Superior temporal gyrus (tissue), 1 donor: ENCODE data around the gene KRT6C.
A peak's percentile ranks its signal among the peaks of the same experiment; 100 is the strongest.
"Not testable (repeated sequence)": the region's sequence is repeated elsewhere in the genome, so short reads cannot be mapped to it uniquely, and the experiment has no call there.

ENCODE experiments used
- DNase-seq: peaks from one replicate; pipeline ENCODE4 v3.0.0-alpha.2; 2016; ENCODE audit errors: extremely low spot score

KRT6C gene

DNA sequence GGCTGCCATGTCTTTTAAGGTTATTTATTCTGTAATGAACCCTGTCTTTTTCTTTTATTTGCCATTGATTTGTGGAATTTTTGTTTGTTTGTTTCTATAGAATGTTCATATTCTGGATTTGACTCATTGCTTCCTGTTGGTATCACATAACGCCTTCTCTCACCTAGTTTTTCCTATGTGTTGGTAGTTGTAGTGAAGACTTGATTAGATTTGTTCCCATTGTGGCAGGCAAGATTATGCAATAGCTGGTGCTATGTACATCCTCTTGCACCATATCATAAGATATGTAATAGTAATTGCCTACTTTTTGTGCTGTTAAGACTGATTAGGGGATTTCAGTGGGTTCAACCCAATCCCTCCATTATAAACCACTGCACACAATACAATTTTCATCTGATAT lies 17.8 kb downstream of the KRT6C start:
- DNase-seq: no peak

DNA sequence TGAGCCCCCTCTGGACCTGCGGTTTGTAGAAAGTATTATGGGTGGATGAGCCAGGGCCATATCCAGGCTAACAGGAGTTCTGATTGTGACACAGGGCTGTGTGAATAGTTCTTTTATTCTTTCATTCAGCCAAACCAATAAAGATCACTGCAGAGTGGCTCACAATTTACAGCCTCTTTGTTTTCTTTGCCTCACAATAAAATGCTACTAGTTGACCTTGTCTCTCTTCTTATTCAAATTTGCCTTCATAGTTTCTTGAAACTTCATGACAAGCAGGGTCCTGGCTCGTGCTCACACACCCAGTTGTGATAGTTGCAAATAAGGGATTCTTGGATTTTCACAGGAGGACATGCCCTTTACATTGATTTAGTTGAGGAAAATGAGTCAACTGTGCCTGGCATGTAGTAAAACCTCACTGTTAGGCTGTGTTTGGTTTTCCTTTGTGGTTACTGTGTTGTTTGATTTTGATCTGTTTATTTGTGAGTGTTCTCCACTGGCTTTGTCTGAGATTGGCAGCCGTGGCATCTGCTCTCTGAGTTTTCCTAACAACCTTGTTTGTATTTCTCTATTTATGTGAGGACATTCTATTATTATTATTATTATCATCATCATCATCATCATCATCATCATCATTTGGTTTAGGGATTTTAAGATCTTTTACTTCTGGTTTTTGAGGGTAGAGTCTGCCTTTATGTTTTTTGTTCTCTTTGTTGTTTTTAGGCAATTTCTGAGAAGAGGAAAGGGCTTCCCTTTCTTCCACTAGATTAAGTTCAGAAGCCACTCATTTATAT lies 19.0 kb downstream of the KRT6C start:
- peak; percentile 56 for DNase-seq

DNA sequence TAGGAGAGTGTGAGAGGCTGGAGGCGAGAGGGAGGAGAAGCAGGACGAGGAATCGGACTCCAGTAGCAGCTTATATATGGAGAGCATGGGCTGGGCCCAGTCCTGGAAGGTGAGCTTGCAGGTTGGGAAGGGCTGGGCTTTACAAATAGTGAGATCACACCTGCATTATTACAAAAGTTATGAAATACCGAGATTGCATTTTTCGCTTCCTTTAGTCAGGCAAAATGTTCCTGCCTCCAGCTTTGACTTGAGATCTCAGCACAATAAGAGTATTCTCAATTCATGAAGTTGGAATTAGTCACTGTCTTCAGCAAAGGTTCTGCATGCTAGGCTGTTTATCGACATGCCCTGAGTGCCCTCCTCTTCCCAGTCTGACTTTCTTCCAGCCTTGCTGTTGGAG lies 21.5 kb downstream of the KRT6C start, which contains the start of gene KRT6B:
TSS of gene KRT6B (minus strand) at position 46 of the 400 bp plus-strand sequence. CDS start 68 bp downstream, outside the sequence.
- DNase-seq: no peak

DNA sequence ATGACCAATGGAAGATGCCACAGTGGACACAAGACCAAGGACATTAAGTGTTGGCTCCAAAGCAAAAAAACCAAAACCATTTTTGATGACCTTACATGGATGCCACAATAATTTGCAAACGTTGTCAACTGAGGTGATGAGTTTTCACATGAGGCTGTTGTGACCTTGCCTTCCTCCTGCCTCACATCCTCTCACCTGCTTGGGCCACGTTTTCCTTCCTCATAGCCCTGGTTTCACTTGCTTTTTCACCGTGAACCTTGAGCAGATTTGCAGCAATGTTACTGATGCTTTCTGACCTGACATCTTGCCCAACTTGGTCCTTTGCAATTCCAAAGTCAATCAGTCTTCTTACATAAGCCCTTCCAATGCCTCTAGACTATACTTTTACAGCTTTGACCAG lies 25.4 kb downstream of the KRT6C start:
- no peak for DNase-seq

DNA sequence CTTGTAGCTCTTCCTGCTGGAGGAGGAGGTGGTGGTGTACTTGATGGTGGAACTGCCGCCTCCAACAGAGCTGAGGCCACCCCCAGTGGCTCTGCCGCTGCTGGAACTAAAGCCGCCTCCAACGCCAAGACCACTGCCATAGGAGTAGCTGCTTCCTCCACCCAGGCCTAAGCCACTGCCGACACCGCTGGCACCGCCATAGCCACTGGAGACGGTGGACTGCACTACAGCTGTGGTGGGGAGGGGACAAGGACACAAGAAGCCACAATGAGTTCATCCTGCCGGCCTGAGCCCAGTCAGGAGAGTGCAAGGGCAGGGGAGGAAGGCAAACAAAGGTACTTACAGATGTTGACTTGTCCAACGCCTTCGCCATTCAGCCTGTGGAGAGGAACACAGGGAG lies 26.4 kb downstream of the KRT6C start:
- DNase-seq: not testable (repeated sequence)

DNA sequence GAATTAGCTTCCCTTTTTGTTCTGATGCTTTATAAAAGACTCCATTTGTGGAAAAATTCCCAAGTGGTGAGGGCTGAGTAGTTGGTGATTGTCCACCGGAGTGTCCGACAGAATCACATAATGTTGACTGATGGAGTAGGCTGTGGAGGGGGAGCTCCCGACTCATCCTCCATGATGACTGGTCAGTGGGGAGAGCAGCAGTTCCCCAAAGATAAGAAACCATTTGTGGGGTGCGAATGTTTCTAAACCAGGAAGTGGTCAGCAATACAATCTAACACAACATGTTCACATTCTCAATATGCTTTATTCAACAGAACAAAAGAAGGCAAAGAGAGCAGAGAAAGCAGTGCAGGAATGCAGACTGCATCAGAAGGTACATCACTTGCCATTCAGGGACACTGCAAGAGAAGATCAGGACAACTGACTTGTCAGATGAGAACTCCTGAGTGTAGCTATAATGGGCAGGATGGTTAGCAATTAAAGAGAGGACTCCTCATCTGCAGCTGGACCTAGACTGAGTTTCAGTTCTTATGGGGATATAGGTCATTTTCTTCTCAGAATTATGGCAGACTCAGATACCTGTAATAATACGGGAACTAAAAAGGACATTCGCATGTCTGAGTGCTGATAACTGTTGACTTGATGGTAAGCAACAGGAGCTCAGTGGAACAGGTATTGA lies 27.1 kb downstream of the KRT6C start:
- DNase-seq: no peak

DNA sequence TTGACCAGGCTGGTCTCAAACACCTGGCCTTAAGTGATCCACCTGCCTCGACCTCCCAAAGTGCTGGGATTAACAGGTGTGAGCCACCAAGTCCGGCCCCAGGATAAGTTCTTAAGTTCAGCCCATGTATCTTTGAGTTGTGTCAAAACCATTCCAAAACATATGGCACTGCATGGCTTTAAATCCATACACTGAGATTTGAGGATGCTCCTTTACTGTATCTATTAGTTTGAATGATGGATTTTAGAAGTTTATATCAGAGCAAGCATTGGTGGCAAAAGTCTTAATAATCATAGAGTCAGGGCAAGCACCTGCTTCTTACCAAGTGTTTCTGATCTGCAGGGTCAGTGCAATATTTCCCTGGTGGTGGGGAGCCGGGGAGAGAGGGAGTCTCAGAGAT lies 27.7 kb downstream of the KRT6C start:
- DNase-seq: no peak

DNA sequence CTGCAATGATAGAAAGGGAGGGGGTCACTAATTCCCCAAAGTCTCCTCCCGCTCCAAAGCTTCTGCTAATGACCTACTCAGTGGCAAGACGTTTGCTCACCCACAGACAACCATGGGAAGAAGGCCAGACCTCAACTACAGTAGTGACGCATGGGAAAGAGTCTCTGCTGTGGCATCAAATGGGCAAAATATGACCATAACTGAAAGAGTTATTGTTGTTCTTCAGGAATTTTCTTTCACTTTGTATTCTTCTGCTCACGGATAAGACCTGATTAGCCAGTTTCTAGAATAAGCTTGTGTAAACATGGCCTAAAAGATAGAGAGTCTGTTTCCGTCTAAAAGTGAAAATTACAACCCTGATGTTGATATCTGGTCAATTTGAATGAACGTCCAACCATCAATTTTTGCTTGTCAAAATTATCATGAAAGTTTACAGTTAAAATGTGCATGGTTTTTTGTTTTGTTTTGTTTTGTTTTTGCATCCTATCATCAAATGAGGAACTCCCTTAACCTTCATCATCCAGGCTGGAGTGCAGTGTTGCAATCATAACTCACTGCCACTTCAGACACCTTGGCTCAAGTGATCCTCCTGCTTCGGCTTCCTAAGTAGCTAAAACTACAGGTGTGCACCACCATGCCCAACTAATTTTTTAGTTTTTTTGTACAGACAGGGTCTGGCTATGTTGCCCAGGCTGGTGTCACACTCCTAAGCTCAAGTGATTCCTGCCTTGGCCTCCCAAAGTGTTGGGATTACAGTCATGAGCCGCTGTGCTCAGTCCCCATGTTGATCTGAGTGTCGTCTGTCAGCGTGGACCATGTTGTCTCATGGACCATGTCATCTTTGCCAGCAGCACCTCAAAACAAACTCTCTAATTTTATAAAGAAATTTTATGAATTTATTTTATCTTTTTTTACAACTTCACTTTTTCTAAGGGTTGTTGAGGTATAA lies 28.7 kb downstream of the KRT6C start:
- DNase-seq: no peak

DNA sequence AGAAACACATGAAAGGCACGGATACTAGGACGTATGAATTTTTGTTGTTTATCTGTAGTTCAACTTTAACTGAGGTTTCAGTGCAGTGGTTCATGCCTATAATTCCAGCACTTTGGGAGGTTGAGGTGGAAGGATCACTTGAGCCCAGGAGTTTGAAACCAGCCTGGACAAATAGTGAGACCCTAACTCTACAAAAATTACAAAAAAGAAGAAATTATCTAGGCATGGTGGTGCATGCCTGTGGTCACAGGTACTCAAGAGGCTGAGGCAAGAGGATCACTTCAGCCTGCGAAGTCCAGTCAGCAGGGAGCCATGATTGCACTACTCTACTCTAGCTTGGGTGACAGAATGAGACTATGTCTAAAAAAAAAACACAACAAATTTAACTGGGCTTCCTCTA lies 29.6 kb downstream of the KRT6C start:
- no peak for DNase-seq

DNA sequence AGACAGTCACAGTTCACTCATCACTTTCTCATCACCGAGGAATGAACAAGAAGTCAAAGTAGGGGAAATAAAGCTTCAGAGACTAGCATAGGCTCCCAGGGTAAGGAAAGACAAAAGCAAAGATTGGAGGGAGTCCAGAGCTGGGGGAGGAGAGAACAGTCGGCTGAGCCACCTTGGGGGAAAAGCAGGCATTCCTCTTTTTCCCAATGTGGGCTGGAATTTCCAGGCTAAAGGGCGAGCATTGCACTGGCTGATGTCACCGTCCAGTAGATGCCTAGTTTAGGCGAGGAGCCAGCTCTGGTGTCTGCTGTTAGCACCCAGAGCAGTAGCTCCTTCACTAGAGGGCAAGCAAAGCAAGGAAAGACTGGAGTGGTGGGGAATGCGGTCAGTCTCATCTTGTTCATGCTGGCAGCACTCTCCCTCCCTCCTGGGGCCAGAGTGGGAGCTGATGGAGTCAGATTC lies 31.0 kb downstream of the KRT6C start:
- no peak for DNase-seq

DNA sequence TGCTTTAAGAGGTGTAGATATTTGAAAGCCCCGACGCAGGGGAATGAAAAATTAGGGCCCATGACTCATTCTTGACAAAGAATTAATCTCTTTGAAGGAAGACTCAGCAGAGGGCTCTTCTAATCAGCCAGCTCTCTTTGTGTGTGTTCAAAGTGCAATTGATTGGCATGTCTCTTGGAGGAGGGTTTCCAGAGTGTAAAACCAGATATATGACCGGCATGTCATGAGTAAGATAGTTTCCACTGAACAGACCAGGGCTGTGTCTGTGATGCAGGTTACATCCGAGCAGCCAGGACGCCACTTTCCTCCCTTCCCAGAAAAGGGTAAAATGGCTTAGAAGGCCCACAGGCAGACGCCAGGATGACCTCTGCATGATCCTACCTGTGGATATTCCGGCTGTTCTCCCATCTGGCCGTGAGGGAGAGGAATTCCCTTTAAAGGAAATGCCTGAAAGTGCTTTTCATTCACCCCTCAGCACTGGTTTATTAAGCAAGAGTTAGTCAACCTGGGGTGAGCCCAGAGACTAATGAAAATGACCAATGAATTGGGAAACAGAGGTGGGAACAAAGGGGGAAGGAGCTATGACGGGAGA lies 32.2 kb downstream of the KRT6C start:
- DNase-seq: no peak

DNA sequence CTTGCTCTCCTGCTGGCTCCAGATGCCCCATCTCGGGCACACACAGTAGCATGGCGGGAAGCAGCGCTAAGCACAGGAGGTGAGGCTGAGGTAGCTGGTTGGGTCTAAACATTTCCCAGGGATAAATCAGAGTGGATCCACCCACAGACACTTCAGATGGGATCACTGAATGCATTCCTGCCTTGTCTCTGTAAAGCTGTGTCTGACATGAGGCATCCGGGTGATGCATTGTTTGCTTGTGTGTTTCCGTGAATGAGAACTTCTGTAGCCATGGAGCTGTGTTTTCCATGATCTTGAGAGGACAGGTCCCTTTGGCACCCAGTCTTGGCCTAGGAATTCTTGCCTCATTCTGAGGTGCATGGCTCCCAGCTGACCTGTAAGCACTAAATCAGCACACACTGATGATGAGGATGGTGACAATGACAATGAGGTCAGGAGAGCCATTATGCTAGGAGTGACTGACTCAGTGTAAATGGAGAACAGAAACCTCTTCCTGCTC lies 32.7 kb downstream of the KRT6C start:
- DNase-seq: no peak

DNA sequence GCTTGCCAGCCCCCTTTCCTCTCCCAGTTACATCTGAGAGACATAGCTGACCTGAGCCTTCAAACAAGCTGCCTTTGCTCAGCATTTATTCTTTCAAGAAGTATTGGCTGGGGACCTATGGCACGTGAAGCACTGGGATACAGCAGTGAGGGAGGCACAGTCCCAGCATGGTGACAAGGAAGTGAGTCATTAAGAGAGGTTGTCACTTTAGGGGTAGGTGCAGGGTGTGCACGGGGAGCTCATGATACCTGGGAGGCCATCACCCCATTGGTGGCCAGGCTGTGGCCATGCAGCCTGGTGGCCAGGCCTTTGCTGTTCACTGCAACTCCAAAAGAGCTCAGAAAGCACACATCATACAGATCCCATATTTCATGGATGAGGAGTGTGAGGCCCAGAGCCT lies 33.8 kb downstream of the KRT6C start:
- no peak for DNase-seq

DNA sequence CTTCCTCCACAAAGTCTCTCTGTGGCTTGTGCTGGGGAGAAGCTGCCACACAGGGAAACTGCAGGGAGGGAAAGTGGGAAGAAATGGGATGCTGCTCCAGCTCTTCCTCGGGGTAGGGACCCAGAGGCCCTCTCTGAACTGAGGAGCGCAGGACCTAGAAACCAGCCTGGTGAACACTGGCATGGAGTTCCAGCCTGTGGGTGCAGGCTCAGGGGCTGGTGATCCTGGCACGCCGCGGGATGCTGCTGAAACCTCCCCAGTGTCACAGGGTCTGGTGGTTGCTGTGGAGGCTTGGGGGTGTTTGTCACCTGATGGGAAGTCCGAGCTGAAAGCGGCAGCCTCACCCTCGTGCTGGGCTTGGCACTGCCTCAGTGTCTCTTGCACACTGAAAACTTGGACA lies 34.2 kb downstream of the KRT6C start:
- DNase-seq: no peak

DNA sequence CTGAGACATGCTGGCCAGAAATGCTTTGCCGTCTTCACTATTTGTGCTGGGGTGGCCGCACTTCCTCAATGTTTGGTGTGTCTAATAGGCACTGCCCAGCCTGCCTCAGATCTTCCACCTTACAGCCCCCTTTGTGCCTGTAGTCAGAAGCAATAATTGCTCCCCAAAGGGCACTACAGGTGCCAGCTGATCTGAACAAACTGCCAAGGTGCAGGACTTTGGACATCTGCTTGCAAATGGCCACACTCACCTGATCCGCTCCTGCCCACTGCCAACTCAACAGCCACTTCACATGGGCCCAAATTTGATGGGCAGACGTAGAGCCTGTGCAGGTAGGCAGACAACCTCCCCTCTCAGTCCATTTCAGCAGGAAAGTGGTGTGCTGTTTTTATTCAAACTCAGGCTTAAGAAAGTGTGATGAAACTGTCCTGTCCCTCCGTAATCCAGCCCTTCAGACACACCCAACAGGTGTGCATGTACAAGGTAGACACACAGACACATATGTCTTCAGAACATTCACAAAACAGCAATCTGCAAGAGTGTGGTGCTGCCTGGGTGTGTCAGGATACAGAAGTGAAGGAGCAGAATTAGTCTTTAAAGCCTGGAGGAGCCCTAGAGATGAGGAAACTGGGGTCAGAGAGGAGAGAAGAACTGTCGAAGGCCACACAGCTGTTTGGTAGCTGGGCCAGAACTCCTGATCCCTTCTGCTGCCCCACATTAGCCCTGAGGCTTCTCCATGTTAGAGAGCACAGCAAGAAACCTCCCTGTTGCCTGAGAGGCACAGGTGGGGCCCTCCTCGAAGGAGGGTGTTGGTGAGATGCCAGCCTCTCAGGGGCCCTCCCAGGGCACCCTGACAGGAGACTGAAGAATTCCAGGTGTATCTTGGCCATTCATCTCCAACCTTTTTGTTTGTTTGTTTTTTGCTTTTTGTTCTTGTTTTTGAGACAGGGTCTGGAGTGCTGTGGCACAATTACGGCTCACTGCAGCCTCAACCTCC lies 35.0 kb downstream of the KRT6C start:
- DNase-seq: no peak

DNA sequence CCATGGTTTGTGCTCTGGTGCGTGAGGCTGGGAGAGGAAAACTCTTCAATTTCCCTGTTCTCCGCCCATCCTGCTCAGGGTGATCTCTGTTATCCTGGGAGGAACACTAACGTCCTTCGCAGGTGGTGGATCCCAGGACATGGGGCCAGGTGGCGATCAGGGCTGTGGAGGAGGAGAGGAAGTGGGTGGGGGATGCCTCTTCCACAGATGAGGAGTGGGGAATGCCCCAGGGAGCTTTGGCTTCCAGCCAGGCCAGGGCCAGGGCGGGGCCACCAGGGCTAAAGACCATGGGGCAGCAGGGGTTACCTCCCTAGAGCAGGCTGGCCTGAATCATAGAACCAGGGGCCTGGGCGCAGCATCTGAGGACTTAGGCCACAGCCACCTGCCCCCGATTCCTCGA lies 36.1 kb downstream of the KRT6C start:
- no peak for DNase-seq

DNA sequence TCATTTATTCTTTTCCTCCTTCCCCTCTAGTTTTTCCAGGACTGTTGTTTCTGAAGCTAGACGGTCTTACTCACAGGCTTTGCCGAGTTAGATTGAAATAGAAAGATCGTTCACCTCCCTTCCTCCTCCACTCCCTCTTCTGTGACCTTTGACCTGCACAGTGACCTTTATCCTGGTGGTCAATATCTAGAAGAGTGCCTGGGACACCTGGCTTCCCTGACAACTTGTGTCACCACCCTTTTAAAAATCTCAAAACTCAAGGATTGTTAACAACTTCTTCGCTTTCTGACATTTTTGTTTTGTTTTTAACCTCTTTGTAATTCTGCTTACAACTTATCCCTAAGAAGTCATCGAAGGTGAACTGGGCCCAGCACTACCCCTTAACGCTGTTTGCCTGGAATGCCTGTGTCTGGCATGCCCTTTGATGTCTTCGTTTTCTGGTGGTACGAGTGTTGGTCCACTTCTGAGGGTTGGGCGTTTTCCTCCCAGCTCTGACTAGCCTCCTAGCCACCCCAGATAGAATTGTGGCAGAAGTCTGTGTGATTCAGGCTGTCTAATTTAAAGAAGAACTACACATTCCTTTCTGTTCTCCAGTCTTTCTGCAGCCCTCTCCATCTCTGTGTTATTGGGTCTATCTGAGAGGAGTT lies 36.7 kb downstream of the KRT6C start:
- DNase-seq: no peak

DNA sequence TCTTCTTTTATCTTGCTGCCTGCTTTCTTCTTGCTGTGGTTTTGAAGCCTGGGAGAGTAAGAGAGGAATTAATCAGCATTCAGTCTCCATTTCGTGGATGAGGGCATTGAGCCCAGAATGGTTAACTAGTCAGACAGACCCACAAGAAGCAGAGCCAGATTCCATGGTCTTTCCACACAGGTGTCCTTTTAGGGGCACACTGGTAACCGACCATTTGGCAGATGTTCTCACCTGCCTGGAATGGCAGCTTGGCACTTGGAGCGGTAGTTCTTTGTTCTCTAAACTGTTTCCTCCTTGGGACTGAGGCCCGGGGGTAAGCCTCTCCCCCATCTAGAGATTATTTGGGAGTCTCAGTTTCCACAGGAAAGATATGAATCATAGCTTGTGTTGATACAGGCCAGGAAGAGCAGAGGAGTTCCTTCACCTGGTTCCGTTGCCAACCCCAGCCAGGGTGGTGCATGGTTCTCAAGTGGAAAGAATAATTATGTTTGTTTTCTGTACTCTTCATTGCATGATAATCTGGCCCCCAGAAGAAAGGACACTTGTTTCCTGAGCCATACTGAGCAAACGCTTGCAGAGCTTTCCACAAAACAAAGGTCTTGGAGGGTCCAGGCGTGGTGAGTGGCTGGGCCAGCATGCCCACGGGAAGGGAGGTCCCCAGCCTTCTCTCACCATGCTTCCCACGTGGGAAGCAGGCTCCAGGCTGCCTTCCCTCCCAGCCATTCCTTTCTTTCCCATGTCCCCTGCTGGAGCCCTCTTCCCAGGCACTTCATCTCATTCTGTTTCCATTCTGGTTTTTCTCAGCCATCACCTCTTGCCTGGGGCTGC lies 37.4 kb downstream of the KRT6C start:
- DNase-seq: no peak

DNA sequence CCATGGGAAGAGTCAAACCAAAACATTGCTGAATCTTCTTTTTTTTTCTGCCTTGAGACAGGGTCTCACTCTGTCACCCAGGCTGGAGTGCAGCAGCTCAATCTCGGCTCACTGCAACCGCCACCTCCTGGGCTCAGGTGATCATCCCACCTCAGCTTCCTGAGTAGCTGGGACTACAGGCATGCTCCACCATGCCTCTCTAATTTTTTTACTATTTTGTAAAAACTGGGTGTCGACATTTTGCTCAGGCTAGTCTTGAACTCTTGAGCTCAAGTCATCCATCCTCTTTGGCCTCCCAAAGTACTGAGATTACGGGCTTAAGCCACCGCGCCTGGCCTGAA lies 38.0 kb downstream of the KRT6C start:
- DNase-seq: no peak
